ENCODE data around the gene ITGA8. TPM values are rescaled to one million over a fixed set of nuclear protein-coding genes. Genes with fewer than 3 reads are reported as not detected.

ITGA8 gene
- total and polyA plus RNA-seq, 4 donors = 149 to 885 (median 426) TPM

DNA sequence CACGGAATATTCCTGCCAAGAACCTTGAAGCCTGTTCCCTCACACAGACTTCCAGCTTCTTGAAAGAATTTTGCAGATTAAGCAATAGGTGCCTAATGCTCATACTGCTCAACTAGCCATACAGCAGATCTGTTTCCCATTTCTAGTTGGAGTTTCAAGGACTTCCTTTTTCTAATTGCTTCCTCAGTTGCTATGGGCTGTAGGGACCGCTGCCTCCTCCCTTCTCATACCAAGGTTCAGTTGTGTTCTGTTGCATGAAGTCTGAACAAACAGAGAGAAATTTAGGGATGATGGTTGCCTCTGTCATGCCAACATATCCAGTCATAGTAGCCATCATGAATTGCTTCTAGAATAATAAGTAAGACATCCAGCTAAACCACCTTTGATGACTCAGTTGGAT is 6.8 kb downstream of the ITGA8 start:
- Histone ChIP-seq H3K27me3 (ENCODE audit: control insufficient read depth in 1 of 2, insufficient read depth in 2 of 2, low read length in 1 of 2) (no peaks in the 10 kb centered on the region), H3K4me3 (ENCODE audit: low read length in 2 of 2) (peak overlapping the region; percentile 82 to 86), H3K9me3 (ENCODE audit: control insufficient read depth, low read length) (no peaks in the 10 kb centered on the region), H3K4me1 (ENCODE audit: control insufficient read depth in 1 of 2, insufficient read depth in 2 of 2, low read length in 2 of 2) (peaks cover 4 to 10% of the 10 kb centered on the region in 2 donors), H3K36me3 (ENCODE audit: control insufficient read depth in 1 of 2, insufficient read depth in 2 of 2, low read length in 1 of 2) (peaks cover 0 to 7% of the 10 kb centered on the region in 2 donors), H3K27ac (ENCODE audit: low read depth in 1 of 2, low read length in 2 of 2) (peak overlapping the region in 1 of 2 donors; percentile 8)
- no peak for ATAC-seq (ENCODE audit: low FRiP score)
- 19 to 33% methylated on average over 2 of the region's 2 CpGs for WGBS, 2 donors
- intact Hi-C loops (cut with DNase I) = loop anchor here in 1 of 2 donors (10.0 kb wide), 1 partner anchor 68 kb away; no protein-coding TSS in a partner anchor
- no peak for DNase-seq

DNA sequence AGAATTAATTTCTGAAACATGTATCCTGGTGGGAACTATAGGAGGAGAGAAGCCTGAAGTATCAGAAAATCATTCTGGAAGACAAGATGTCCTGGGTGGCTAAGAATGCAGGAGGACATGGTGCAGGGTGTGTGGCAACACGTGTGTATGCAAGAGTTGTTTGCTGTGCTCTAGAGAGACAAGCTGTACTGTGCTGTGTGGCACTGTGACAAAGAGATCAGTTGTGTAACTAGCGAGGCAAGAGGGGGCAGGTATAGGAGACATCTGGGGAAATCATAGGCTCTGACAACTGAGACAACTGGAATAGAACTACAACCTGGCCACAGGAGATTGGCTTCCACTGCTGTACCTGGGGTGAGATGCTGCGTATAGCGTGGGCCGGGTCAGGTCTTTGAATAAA is 9.3 kb downstream of the ITGA8 start:
- WGBS, 2 donors = 39 to 41% methylated on average over 5 of the region's 5 CpGs
- H3K9me3 ChIP-seq (ENCODE audit: control insufficient read depth, low read length) = no peaks in the 10 kb centered on the region
- peaks cover 11 to 14% of the 10 kb centered on the region in 2 donors for H3K4me1 ChIP-seq (ENCODE audit: control insufficient read depth in 1 of 2, insufficient read depth in 2 of 2, low read length in 2 of 2)
- H3K27me3 ChIP-seq (ENCODE audit: control insufficient read depth in 1 of 2, insufficient read depth in 2 of 2, low read length in 1 of 2) = no peaks in the 10 kb centered on the region
- peak overlapping the region in 1 of 2 donors; percentile 4 for H3K27ac ChIP-seq (ENCODE audit: low read depth in 1 of 2, low read length in 2 of 2)
- H3K4me3 ChIP-seq (ENCODE audit: low read length in 2 of 2) = peak overlapping the region in 1 of 2 donors; percentile 25
- ATAC-seq (ENCODE audit: low FRiP score) (peak; percentile 24), DNase-seq (no peak)
- intact Hi-C loops (cut with DNase I) = loop anchor here in 1 of 2 donors (10.0 kb wide), 1 partner anchor 66 kb away; no protein-coding TSS in a partner anchor
- H3K36me3 ChIP-seq (ENCODE audit: control insufficient read depth in 1 of 2, insufficient read depth in 2 of 2, low read length in 1 of 2) = peaks cover 9 to 15% of the 10 kb centered on the region in 2 donors

DNA sequence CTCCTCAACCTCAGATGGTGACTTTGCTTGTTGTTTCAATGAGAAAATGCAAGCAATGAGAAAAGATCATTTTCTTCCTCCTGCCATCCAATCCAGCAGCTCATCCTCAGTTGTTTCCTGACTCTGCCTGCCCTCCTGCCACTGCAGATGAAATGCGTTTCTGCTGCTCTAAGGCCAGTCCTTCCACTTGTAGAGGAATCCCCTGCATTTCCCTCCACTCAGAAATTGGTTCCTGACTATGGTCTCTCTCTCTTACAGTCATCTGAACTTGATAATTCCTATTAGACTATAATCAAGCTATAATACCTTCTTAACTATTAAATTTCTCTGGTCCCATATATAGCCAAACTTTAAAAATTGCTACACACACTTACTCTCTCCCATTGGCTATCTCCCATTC is 14.4 kb downstream of the ITGA8 start:
- 88 to 90% methylated on average over 1 of the region's 1 CpG for WGBS, 2 donors
- intact Hi-C loops (cut with DNase I) = no loop called here
- H3K4me3 ChIP-seq (ENCODE audit: low read length in 2 of 2) = no peak overlapping the region
- peaks cover 13 to 16% of the 10 kb centered on the region in 2 donors for H3K36me3 ChIP-seq (ENCODE audit: control insufficient read depth in 1 of 2, insufficient read depth in 2 of 2, low read length in 1 of 2)
- no peaks in the 10 kb centered on the region for H3K9me3 ChIP-seq (ENCODE audit: control insufficient read depth, low read length)
- H3K27me3 ChIP-seq (ENCODE audit: control insufficient read depth in 1 of 2, insufficient read depth in 2 of 2, low read length in 1 of 2) = no peaks in the 10 kb centered on the region
- H3K27ac ChIP-seq (ENCODE audit: low read depth in 1 of 2, low read length in 2 of 2) = no peak overlapping the region
- ATAC-seq (ENCODE audit: low FRiP score) (no peak), DNase-seq (no peak)
- H3K4me1 ChIP-seq (ENCODE audit: control insufficient read depth in 1 of 2, insufficient read depth in 2 of 2, low read length in 2 of 2) = peaks cover 18 to 35% of the 10 kb centered on the region in 2 donors

DNA sequence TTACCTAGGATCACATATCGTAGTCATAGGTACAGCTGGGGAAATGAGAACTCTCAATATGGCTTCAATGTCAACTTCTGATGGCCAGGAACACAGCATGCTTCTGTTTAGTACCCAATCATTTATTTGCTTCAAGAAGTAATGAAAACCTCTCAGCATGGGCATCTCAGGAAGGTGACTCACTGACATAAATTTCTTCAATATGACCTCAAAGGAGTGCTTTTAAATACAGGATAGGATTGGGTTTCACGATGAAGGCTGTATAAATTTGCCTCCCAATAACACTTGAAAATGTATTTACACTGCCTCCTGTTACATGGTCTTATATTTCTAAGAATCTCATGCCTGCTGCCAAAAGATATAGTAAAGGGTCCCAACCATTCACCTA is 15.1 kb downstream of the ITGA8 start:
- 57 to 70% methylated on average over 2 of the region's 2 CpGs for WGBS, 2 donors
- Histone ChIP-seq H3K27ac (ENCODE audit: low read depth in 1 of 2, low read length in 2 of 2) (no peak overlapping the region), H3K4me1 (ENCODE audit: control insufficient read depth in 1 of 2, insufficient read depth in 2 of 2, low read length in 2 of 2) (peaks cover 18 to 37% of the 10 kb centered on the region in 2 donors), H3K4me3 (ENCODE audit: low read length in 2 of 2) (peak overlapping the region in 1 of 2 donors; percentile 18), H3K27me3 (ENCODE audit: control insufficient read depth in 1 of 2, insufficient read depth in 2 of 2, low read length in 1 of 2) (no peaks in the 10 kb centered on the region), H3K36me3 (ENCODE audit: control insufficient read depth in 1 of 2, insufficient read depth in 2 of 2, low read length in 1 of 2) (peaks cover 13 to 16% of the 10 kb centered on the region in 2 donors), H3K9me3 (ENCODE audit: control insufficient read depth, low read length) (no peaks in the 10 kb centered on the region)
- intact Hi-C loops (cut with DNase I) = no loop called here
- ATAC-seq (ENCODE audit: low FRiP score) (no peak), DNase-seq (no peak)

DNA sequence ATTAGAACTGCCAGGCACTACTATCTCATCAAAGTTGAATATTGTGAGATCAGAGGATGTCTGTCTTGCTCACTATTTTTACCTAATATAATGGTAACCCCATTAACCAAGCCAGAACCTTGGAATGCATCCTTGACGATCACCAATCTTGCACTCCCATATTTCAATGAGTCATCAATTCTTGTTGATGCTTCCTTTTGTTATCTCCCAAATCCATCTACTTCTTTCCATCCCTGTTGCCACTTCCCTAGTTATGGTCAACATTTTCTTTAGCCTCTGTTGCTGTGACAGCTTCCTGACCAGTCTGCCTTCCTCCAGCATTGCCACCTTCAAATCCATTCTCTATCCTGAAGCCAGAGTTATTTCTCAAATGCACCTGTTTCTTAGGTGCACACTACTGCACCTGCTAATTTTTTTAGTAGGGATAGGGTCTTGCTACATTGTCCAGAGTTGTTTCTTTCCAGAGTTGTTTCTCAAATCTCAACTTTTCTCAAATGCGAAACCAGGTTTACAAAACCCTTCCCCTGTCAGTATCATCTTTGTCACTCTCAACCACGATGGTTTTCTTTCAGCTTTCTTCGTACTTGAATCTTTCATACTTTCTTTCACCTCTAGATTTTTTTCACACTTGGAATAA is 15.7 kb downstream of the ITGA8 start:
- intact Hi-C loops (cut with DNase I) = no loop called here
- H3K27me3 ChIP-seq (ENCODE audit: control insufficient read depth in 1 of 2, insufficient read depth in 2 of 2, low read length in 1 of 2) = no peaks in the 10 kb centered on the region
- H3K4me3 ChIP-seq (ENCODE audit: low read length in 2 of 2) = no peak overlapping the region
- ATAC-seq (ENCODE audit: low FRiP score) (no peak), DNase-seq (no peak)
- peaks cover 17 to 37% of the 10 kb centered on the region in 2 donors for H3K4me1 ChIP-seq (ENCODE audit: control insufficient read depth in 1 of 2, insufficient read depth in 2 of 2, low read length in 2 of 2)
- H3K27ac ChIP-seq (ENCODE audit: low read depth in 1 of 2, low read length in 2 of 2) = no peak overlapping the region
- no peaks in the 10 kb centered on the region for H3K9me3 ChIP-seq (ENCODE audit: control insufficient read depth, low read length)
- 81% methylated on average over 4 of the region's 4 CpGs for WGBS, 2 donors
- peaks cover 13 to 16% of the 10 kb centered on the region in 2 donors for H3K36me3 ChIP-seq (ENCODE audit: control insufficient read depth in 1 of 2, insufficient read depth in 2 of 2, low read length in 1 of 2)

DNA sequence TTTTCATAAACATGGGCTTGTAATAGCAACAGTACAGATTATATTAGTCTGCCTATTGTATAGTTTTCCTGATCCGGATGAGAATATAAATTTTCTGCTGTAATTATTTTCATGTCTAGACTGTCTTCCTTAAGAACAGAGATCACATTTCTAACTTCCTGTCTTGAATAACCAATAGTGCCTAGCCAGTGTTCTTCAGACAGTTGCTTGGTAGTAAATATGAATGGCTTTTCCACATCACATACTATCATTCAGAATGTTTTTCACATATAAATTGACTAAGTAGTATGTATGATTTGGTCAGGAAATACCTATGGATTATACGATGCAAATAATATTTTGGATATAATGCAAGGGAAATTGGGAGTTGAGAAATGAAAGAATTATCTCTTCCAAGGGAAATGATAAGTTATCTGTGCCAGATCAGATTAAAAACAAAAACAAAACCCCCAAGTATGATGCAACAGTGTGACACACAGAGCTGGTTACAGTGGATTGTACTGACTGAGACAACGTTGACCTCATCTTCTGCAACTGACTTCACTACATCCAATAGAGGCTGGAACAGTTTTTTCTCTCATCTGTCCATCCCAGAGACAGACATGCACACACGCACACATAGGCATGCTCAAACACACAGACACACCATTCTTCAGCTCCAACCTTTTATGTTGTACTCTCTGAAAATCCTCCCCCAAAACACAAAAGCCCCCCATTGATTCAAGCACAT is 16.4 kb downstream of the ITGA8 start:
- Histone ChIP-seq H3K36me3 (ENCODE audit: control insufficient read depth in 1 of 2, insufficient read depth in 2 of 2, low read length in 1 of 2) (peaks cover 13 to 14% of the 10 kb centered on the region in 2 donors), H3K9me3 (ENCODE audit: control insufficient read depth, low read length) (no peaks in the 10 kb centered on the region), H3K4me1 (ENCODE audit: control insufficient read depth in 1 of 2, insufficient read depth in 2 of 2, low read length in 2 of 2) (peaks cover 17 to 29% of the 10 kb centered on the region in 2 donors), H3K4me3 (ENCODE audit: low read length in 2 of 2) (no peak overlapping the region), H3K27me3 (ENCODE audit: control insufficient read depth in 1 of 2, insufficient read depth in 2 of 2, low read length in 1 of 2) (no peaks in the 10 kb centered on the region), H3K27ac (ENCODE audit: low read depth in 1 of 2, low read length in 2 of 2) (no peak overlapping the region)
- peak; percentile 31 for ATAC-seq (ENCODE audit: low FRiP score)
- 56% methylated on average over 4 of the region's 4 CpGs for WGBS, 2 donors
- DNase-seq = no peak
- intact Hi-C loops (cut with DNase I) = no loop called here

DNA sequence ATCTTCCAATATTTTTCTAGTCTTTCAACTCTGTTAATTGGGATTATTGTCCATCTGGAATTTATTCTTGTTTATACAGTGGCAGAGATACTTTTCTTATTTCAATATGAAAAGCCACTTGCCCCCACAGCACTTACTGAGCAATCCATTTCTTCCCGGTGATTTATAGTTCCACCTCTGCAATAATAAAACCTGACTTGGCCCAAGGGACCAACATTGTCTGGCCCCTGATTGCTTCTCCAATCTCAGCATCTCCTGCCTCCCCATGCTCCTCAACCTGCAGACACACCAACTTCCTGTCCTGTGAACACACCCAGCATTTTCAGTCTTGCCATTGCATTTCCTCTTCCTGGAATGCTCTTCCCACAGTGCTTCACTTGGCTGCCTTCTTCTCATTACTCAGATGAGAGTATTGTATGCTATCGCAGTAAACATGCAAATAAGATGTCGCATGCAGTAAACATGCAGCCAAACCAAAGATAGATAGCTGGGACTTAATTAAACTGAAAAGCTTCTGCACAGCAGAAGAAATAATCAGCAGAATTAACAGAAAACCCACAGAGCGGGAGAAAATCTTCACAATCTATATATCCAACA is 19.5 kb downstream of the ITGA8 start:
- Histone ChIP-seq H3K9me3 (ENCODE audit: control insufficient read depth, low read length) (no peaks in the 10 kb centered on the region), H3K4me1 (ENCODE audit: control insufficient read depth in 1 of 2, insufficient read depth in 2 of 2, low read length in 2 of 2) (peaks cover 9 to 24% of the 10 kb centered on the region in 2 donors), H3K27ac (ENCODE audit: low read depth in 1 of 2, low read length in 2 of 2) (no peak overlapping the region), H3K27me3 (ENCODE audit: control insufficient read depth in 1 of 2, insufficient read depth in 2 of 2, low read length in 1 of 2) (no peaks in the 10 kb centered on the region), H3K4me3 (ENCODE audit: low read length in 2 of 2) (no peak overlapping the region), H3K36me3 (ENCODE audit: control insufficient read depth in 1 of 2, insufficient read depth in 2 of 2, low read length in 1 of 2) (peaks cover 2 to 7% of the 10 kb centered on the region in 2 donors)
- 84 to 86% methylated on average over 4 of the region's 4 CpGs for whole genome bisulfite sequencing, 2 donors
- DNase-seq (no peak), ATAC-seq (ENCODE audit: low FRiP score) (no peak)
- intact Hi-C loops (cut with DNase I) = no loop called here

DNA sequence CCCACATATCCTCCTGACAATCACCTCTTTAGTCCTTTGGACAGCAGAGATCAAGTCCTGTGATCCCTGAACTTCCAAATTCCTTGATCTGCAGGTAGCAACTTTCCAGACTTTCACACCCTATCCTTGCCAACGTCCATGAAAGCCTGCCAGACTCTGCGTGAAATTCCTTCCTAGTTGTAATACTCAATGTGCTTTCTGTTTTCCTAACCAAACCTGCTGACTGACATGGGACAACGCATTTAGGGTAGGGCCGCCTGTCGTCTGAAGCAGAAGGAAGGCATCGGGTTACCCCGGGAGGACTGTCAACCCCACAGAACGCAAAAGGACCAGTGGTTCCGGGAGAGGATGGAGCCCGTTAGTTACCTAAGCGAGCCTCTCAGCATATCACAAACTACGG is 23.9 kb downstream of the ITGA8 start:
- no peaks in the 10 kb centered on the region for H3K9me3 ChIP-seq (ENCODE audit: control insufficient read depth, low read length)
- H3K4me1 ChIP-seq (ENCODE audit: control insufficient read depth in 1 of 2, insufficient read depth in 2 of 2, low read length in 2 of 2) = peaks cover 2 to 21% of the 10 kb centered on the region in 2 donors
- intact Hi-C loops (cut with DNase I) = no loop called here
- H3K36me3 ChIP-seq (ENCODE audit: control insufficient read depth in 1 of 2, insufficient read depth in 2 of 2, low read length in 1 of 2) = peaks cover 0 to 3% of the 10 kb centered on the region in 2 donors
- WGBS, 2 donors = 7 to 10% methylated on average over 12 of the region's 12 CpGs
- ATAC-seq (ENCODE audit: low FRiP score) = no peak
- no peak overlapping the region for H3K4me3 ChIP-seq (ENCODE audit: low read length in 2 of 2)
- H3K27me3 ChIP-seq (ENCODE audit: control insufficient read depth in 1 of 2, insufficient read depth in 2 of 2, low read length in 1 of 2) = no peaks in the 10 kb centered on the region
- peak overlapping the region; percentile 29 to 34 for H3K27ac ChIP-seq (ENCODE audit: low read depth in 1 of 2, low read length in 2 of 2)
- no peak for DNase-seq
